Activated CD8-positive, alpha-beta memory T cell treated with anti-CD3 and anti-CD28 coated beads, Interleukin-2, amount 10 ng/mL, durations not matched to agents 7 days and 5 days (primary cell): ENCODE data around the gene TINAG. TPM values are rescaled to one million over a fixed set of nuclear protein-coding genes. Genes with fewer than 3 reads are reported as not detected.

ENCODE experiments used
- ATAC-seq: fragments of 150-1000 bp; cut with Tn5 transposase; one replicate; pipeline ENCODE4 v1.10.0; 2021; ENCODE audit warnings: moderate library complexity
- CTCF ChIA-PET: fragments of 350-600 bp; sonication (Branson Sonifier 250); formaldehyde crosslinking; loops from one replicate; lab custom pipeline; 2021; ENCODE audit warnings: antibody characterized with exemption; lab: Charles Lee
- DNase-seq: peaks from one replicate; pipeline ENCODE4 v3.0.0-alpha.2; 2020
- H3K27ac Mint-ChIP-seq: one replicate; pipeline ENCODE4 v1.8.0; 2021; ENCODE audit warnings: mild to moderate bottlenecking, mixed read lengths
- H3K27me3 Mint-ChIP-seq: one replicate; pipeline ENCODE4 v1.8.0; 2021; ENCODE audit warnings: mixed read lengths
- H3K36me3 Mint-ChIP-seq: one replicate; pipeline ENCODE4 v1.8.0; 2021; ENCODE audit warnings: mild to moderate bottlenecking, mixed read lengths
- H3K4me1 Mint-ChIP-seq: one replicate; pipeline ENCODE4 v1.8.0; 2021; ENCODE audit warnings: mixed read lengths
- H3K4me3 Mint-ChIP-seq: one replicate; pipeline ENCODE4 v1.8.0; 2021; ENCODE audit warnings: mild to moderate bottlenecking, moderate library complexity, mixed read lengths
- H3K9me3 Mint-ChIP-seq: one replicate; pipeline ENCODE4 v1.8.0; 2022; ENCODE audit warnings: low read depth, mixed read lengths
- total RNA-seq, 2 experiments: library from RNA; stranded (reverse); gene quantifications; one replicate each; pipeline ENCODE4 v1.2.3, GENCODE V29; 2021

TINAG gene
- total RNA-seq: not detected

- no peaks in the 10 kb centered on the region for H3K27me3 Mint-ChIP-seq
- no peak within 1 kb of the TSS for H3K4me3 Mint-ChIP-seq
- H3K36me3 Mint-ChIP-seq: no peaks in the 10 kb centered on the region
- peaks cover 3% of the 10 kb centered on the region for H3K9me3 Mint-ChIP-seq
- DNase-seq: no peak
- no peak for ATAC-seq
- H3K4me1 Mint-ChIP-seq: no peaks in the 10 kb centered on the region
- CTCF ChIA-PET: no interaction called here
- H3K27ac Mint-ChIP-seq: no peak within 1 kb of the TSS
These were observed at the start of gene TINAG for GRCh38 chr6:54308289-54308985. TSS of gene TINAG (plus strand) at chr6:54308441. CDS start at chr6:54308551, 110 bp downstream.

- peaks cover 3% of the 10 kb centered on the region for H3K9me3 Mint-ChIP-seq
- H3K27me3 Mint-ChIP-seq: no peaks in the 10 kb centered on the region
- H3K36me3 Mint-ChIP-seq: no peaks in the 10 kb centered on the region
- ATAC-seq (no peak), DNase-seq (no peak)
- no peak overlapping the region for H3K27ac Mint-ChIP-seq
- no peaks in the 10 kb centered on the region for H3K4me1 Mint-ChIP-seq
- CTCF ChIA-PET: no interaction called here
- H3K4me3 Mint-ChIP-seq: no peak overlapping the region
These were observed 48.2 kb upstream of the TINAG start for GRCh38 chr6:54260025-54260424.

GRCh38 chr6:54262499-54262898 lies 45.7 kb upstream of the TINAG start:
- CTCF ChIA-PET: no interaction called here
- Mint-ChIP-seq H3K27me3 (no peaks in the 10 kb centered on the region), H3K9me3 (no peaks in the 10 kb centered on the region), H3K4me1 (no peaks in the 10 kb centered on the region), H3K27ac (no peak overlapping the region), H3K36me3 (no peaks in the 10 kb centered on the region), H3K4me3 (no peak overlapping the region)
- DNase-seq (no peak), ATAC-seq (no peak)

GRCh38 chr6:54262971-54263370 lies 45.3 kb upstream of the TINAG start:
- no peak for DNase-seq
- H3K27me3 Mint-ChIP-seq: no peaks in the 10 kb centered on the region
- H3K9me3 Mint-ChIP-seq: no peaks in the 10 kb centered on the region
- H3K27ac Mint-ChIP-seq: no peak overlapping the region
- no peaks in the 10 kb centered on the region for H3K4me1 Mint-ChIP-seq
- no peak overlapping the region for H3K4me3 Mint-ChIP-seq
- H3K36me3 Mint-ChIP-seq: no peaks in the 10 kb centered on the region
- CTCF ChIA-PET: no interaction called here
- ATAC-seq: no peak

GRCh38 chr6:54264581-54265272 lies 43.5 kb upstream of the TINAG start:
- Mint-ChIP-seq H3K9me3 (no peaks in the 10 kb centered on the region), H3K4me3 (no peak overlapping the region), H3K27me3 (no peaks in the 10 kb centered on the region), H3K27ac (no peak overlapping the region), H3K36me3 (no peaks in the 10 kb centered on the region), H3K4me1 (no peaks in the 10 kb centered on the region)
- DNase-seq (no peak), ATAC-seq (no peak)
- CTCF ChIA-PET: no interaction called here

- H3K4me3 Mint-ChIP-seq: no peak overlapping the region
- H3K36me3 Mint-ChIP-seq: no peaks in the 10 kb centered on the region
- H3K9me3 Mint-ChIP-seq: peaks cover 2% of the 10 kb centered on the region
- ATAC-seq (no peak), DNase-seq (no peak)
- H3K27me3 Mint-ChIP-seq: no peaks in the 10 kb centered on the region
- H3K4me1 Mint-ChIP-seq: no peaks in the 10 kb centered on the region
- no peak overlapping the region for H3K27ac Mint-ChIP-seq
- CTCF ChIA-PET: no interaction called here
These were observed 41.8 kb upstream of the TINAG start for GRCh38 chr6:54266400-54266923.

- H3K27ac Mint-ChIP-seq: no peak overlapping the region
- H3K4me1 Mint-ChIP-seq: no peaks in the 10 kb centered on the region
- H3K9me3 Mint-ChIP-seq: peaks cover 2% of the 10 kb centered on the region
- H3K36me3 Mint-ChIP-seq: no peaks in the 10 kb centered on the region
- H3K4me3 Mint-ChIP-seq: no peak overlapping the region
- DNase-seq (no peak), ATAC-seq (no peak)
- H3K27me3 Mint-ChIP-seq: no peaks in the 10 kb centered on the region
- CTCF ChIA-PET: no interaction called here
These were observed 40.4 kb upstream of the TINAG start for GRCh38 chr6:54267798-54268197.

GRCh38 chr6:54273214-54273820 lies 34.9 kb upstream of the TINAG start:
- H3K4me3 Mint-ChIP-seq: no peak overlapping the region
- no peak overlapping the region for H3K27ac Mint-ChIP-seq

GRCh38 chr6:54274383-54274782 lies 33.9 kb upstream of the TINAG start:
- CTCF ChIA-PET: no interaction called here
- Mint-ChIP-seq H3K4me1 (no peaks in the 10 kb centered on the region), H3K9me3 (peaks cover 7% of the 10 kb centered on the region), H3K27ac (no peak overlapping the region), H3K27me3 (no peaks in the 10 kb centered on the region), H3K36me3 (no peaks in the 10 kb centered on the region), H3K4me3 (no peak overlapping the region)
- ATAC-seq: no peak
- DNase-seq: no peak

More at GRCh38 chr6:54273214-54273820, 34.9 kb upstream of the TINAG start:
- no peaks in the 10 kb centered on the region for H3K27me3 Mint-ChIP-seq
- H3K4me1 Mint-ChIP-seq: no peaks in the 10 kb centered on the region
- H3K9me3 Mint-ChIP-seq: peaks cover 7% of the 10 kb centered on the region
- CTCF ChIA-PET: no interaction called here
- ATAC-seq: no peak
- no peak for DNase-seq
- H3K36me3 Mint-ChIP-seq: no peaks in the 10 kb centered on the region

GRCh38 chr6:54282186-54282585 lies 26.1 kb upstream of the TINAG start:
- H3K27ac Mint-ChIP-seq: no peak overlapping the region
- ATAC-seq (no peak), DNase-seq (no peak)
- peaks cover 5% of the 10 kb centered on the region for H3K9me3 Mint-ChIP-seq
- CTCF ChIA-PET: no interaction called here
- no peak overlapping the region for H3K4me3 Mint-ChIP-seq
- H3K4me1 Mint-ChIP-seq: no peaks in the 10 kb centered on the region
- no peaks in the 10 kb centered on the region for H3K36me3 Mint-ChIP-seq
- no peaks in the 10 kb centered on the region for H3K27me3 Mint-ChIP-seq

- Mint-ChIP-seq H3K27ac (no peak overlapping the region), H3K27me3 (no peaks in the 10 kb centered on the region), H3K9me3 (peaks cover 2% of the 10 kb centered on the region), H3K4me1 (no peaks in the 10 kb centered on the region), H3K4me3 (no peak overlapping the region), H3K36me3 (no peaks in the 10 kb centered on the region)
- DNase-seq: no peak
- CTCF ChIA-PET: no interaction called here
- ATAC-seq: no peak
These were observed 23.9 kb upstream of the TINAG start for GRCh38 chr6:54284161-54284860.

- Mint-ChIP-seq H3K9me3 (no peaks in the 10 kb centered on the region), H3K4me1 (no peaks in the 10 kb centered on the region), H3K4me3 (no peak overlapping the region), H3K27me3 (no peaks in the 10 kb centered on the region), H3K27ac (no peak overlapping the region), H3K36me3 (no peaks in the 10 kb centered on the region)
- DNase-seq (no peak), ATAC-seq (no peak)
- CTCF ChIA-PET: no interaction called here
These were observed 22.6 kb upstream of the TINAG start for GRCh38 chr6:54285595-54285994.

- CTCF ChIA-PET: no interaction called here
- ATAC-seq (no peak), DNase-seq (no peak)
- Mint-ChIP-seq H3K36me3 (no peaks in the 10 kb centered on the region), H3K27me3 (no peaks in the 10 kb centered on the region), H3K4me1 (no peaks in the 10 kb centered on the region), H3K9me3 (no peaks in the 10 kb centered on the region), H3K27ac (no peak overlapping the region), H3K4me3 (no peak overlapping the region)
These were observed 22.1 kb upstream of the TINAG start for GRCh38 chr6:54286141-54286540.
